ENCODE measurements around the gene DOCK9. TPM values are rescaled to one million over a fixed set of nuclear protein-coding genes. Genes with fewer than 3 reads are reported as not detected.

DOCK9 gene
- total RNA-seq, 1 donor from 2014 or later = 88.4 TPM

- TF ChIP-seq POLR2A (IDR thresholded peaks at IDR 0.05) (no peak), POLR2AphosphoS5 (IDR thresholded peaks at IDR 0.05; ENCODE audit: insufficient read depth in 1 of 2, low read depth in 1 of 2) (no peak), CTCF (IDR thresholded peaks at IDR 0.05) (no peak)
- intact Hi-C loops (cut with DNase I) = no loop called here
These were observed 38.1 kb downstream of the DOCK9 start for GRCh38 chr13:98939660-98940191.

GRCh38 chr13:98938801-98939200 lies 39.1 kb downstream of the DOCK9 start:
- TF ChIP-seq CTCF (IDR thresholded peaks at IDR 0.05) (no peak), POLR2AphosphoS5 (IDR thresholded peaks at IDR 0.05; ENCODE audit: insufficient read depth in 1 of 2, low read depth in 1 of 2) (no peak), POLR2A (IDR thresholded peaks at IDR 0.05) (no peak)
- intact Hi-C loops (cut with DNase I) = no loop called here
- Histone ChIP-seq H3K4me1 (peaks cover 30% of the 10 kb centered on the region), H3K4me3 (no peak overlapping the region), H3K27me3 (no peaks in the 10 kb centered on the region), H3K36me3 (no peaks in the 10 kb centered on the region), H3K27ac (peak overlapping the region; percentile 70), H3K9me3 (no peaks in the 10 kb centered on the region)
- DNase-seq (ENCODE audit: extremely low spot score in 2 of 2) = no peak

More at GRCh38 chr13:98939660-98940191, 38.1 kb downstream of the DOCK9 start:
- H3K4me1 ChIP-seq = peaks cover 30% of the 10 kb centered on the region
- peak overlapping the region; percentile 70 for H3K27ac ChIP-seq
- H3K36me3 ChIP-seq = no peaks in the 10 kb centered on the region
- no peaks in the 10 kb centered on the region for H3K9me3 ChIP-seq
- H3K4me3 ChIP-seq = no peak overlapping the region
- no peaks in the 10 kb centered on the region for H3K27me3 ChIP-seq
- DNase-seq (ENCODE audit: extremely low spot score in 2 of 2) = no peak

GRCh38 chr13:98937911-98938381 lies 39.9 kb downstream of the DOCK9 start:
- H3K27ac ChIP-seq = peak overlapping the region; percentile 70

GRCh38 chr13:98934243-98934642 lies 43.6 kb downstream of the DOCK9 start:
- Histone ChIP-seq H3K36me3 (no peaks in the 10 kb centered on the region), H3K4me3 (no peak overlapping the region), H3K4me1 (peaks cover 10% of the 10 kb centered on the region), H3K27ac (no peak overlapping the region), H3K27me3 (no peaks in the 10 kb centered on the region), H3K9me3 (no peaks in the 10 kb centered on the region)
- no peak for TF ChIP-seq POLR2AphosphoS5 (IDR thresholded peaks at IDR 0.05; ENCODE audit: insufficient read depth in 1 of 2, low read depth in 1 of 2)
- TF ChIP-seq POLR2A (IDR thresholded peaks at IDR 0.05) = no peak
- no peak for TF ChIP-seq CTCF (IDR thresholded peaks at IDR 0.05)
- intact Hi-C loops (cut with DNase I) = no loop called here
- DNase-seq (ENCODE audit: extremely low spot score in 2 of 2) = no peak

More at GRCh38 chr13:98937911-98938381, 39.9 kb downstream of the DOCK9 start:
- H3K36me3 ChIP-seq = no peaks in the 10 kb centered on the region
- H3K4me3 ChIP-seq = no peak overlapping the region
- TF ChIP-seq CTCF (IDR thresholded peaks at IDR 0.05) (no peak), POLR2A (IDR thresholded peaks at IDR 0.05) (no peak), POLR2AphosphoS5 (IDR thresholded peaks at IDR 0.05; ENCODE audit: insufficient read depth in 1 of 2, low read depth in 1 of 2) (no peak)
- no peaks in the 10 kb centered on the region for H3K27me3 ChIP-seq
- peaks cover 30% of the 10 kb centered on the region for H3K4me1 ChIP-seq
- intact Hi-C loops (cut with DNase I) = no loop called here
- no peaks in the 10 kb centered on the region for H3K9me3 ChIP-seq
- DNase-seq (ENCODE audit: extremely low spot score in 2 of 2) = no peak

GRCh38 chr13:98930151-98930591 lies 47.7 kb downstream of the DOCK9 start:
- no peaks in the 10 kb centered on the region for H3K4me1 ChIP-seq
- DNase-seq (ENCODE audit: extremely low spot score in 2 of 2) = no peak
- intact Hi-C loops (cut with DNase I) = no loop called here
- H3K4me3 ChIP-seq = no peak overlapping the region
- peak overlapping the region; percentile 36 for H3K27ac ChIP-seq
- no peaks in the 10 kb centered on the region for H3K9me3 ChIP-seq
- TF ChIP-seq POLR2A (IDR thresholded peaks at IDR 0.05) (no peak), CTCF (IDR thresholded peaks at IDR 0.05) (no peak), POLR2AphosphoS5 (IDR thresholded peaks at IDR 0.05; ENCODE audit: insufficient read depth in 1 of 2, low read depth in 1 of 2) (no peak)
- H3K27me3 ChIP-seq = no peaks in the 10 kb centered on the region
- no peaks in the 10 kb centered on the region for H3K36me3 ChIP-seq
